Neuronal stem cell (in vitro differentiated cells): ENCODE data around the gene FAM174B.

Source experiments
- DNase-seq: peaks from one replicate; pipeline ENCODE4 v3.0.0-alpha.2; 2013; ENCODE audit warnings: low spot score
- H2AFZ ChIP-seq: one replicate; pipeline ENCODE4 v1.6.1; 2013; ENCODE audit warnings: mild to moderate bottlenecking, low read length, inconsistent platforms
- H2AK5ac ChIP-seq: 2 replicates; pipeline ENCODE4 v1.6.1; 2013; ENCODE audit warnings: low read depth, mild to moderate bottlenecking, inconsistent platforms, low read length, moderate library complexity, mixed read lengths
- H2BK120ac ChIP-seq: 2 replicates; pipeline ENCODE4 v1.6.1; 2013; ENCODE audit warnings: low read depth, mild to moderate bottlenecking, inconsistent platforms, low read length, moderate library complexity, mixed read lengths
- H2BK12ac ChIP-seq: one replicate; pipeline ENCODE4 v1.6.1; 2013; ENCODE audit warnings: low read length, inconsistent platforms
- H2BK15ac ChIP-seq: 2 replicates; pipeline ENCODE4 v1.6.1; 2013; ENCODE audit warnings: mild to moderate bottlenecking, low read length, inconsistent platforms, mixed read lengths
- H2BK5ac ChIP-seq: one replicate; pipeline ENCODE4 v1.6.1; 2013; ENCODE audit warnings: inconsistent platforms, mild to moderate bottlenecking, low read length, moderate library complexity
- H3K14ac ChIP-seq: one replicate; pipeline ENCODE4 v1.6.1; 2013; ENCODE audit warnings: low read length, inconsistent platforms
- H3K18ac ChIP-seq: 2 replicates; pipeline ENCODE4 v1.6.1; 2013; ENCODE audit warnings: low read length, inconsistent platforms
- H3K23ac ChIP-seq: 2 replicates; pipeline ENCODE4 v1.6.1; 2013; ENCODE audit warnings: low read depth, mild to moderate bottlenecking, mixed read lengths, low read length, inconsistent platforms; ENCODE audit not compliant: poor library complexity
- H3K27ac ChIP-seq: replicated peaks from 3 replicates; pipeline ENCODE4 v1.5.1; 2013; ENCODE audit warnings: low read length, inconsistent platforms
- H3K27me3 ChIP-seq, 3 experiments: 2 replicates each; pipeline ENCODE4 v1.6.1; 2013; ENCODE audit warnings: low read length in 3 of 3, mild to moderate bottlenecking in 2 of 3, inconsistent platforms in 1 of 3, low read depth in 1 of 3, mixed read lengths in 1 of 3, moderate library complexity in 1 of 3; ENCODE audit not compliant: control insufficient read depth in 3 of 3, insufficient read depth in 3 of 3
- H3K36me3 ChIP-seq, 2 donors: replicated peaks in 1 of 2; 2 replicates each; pipeline ENCODE4 v1.6.1; 2013; ENCODE audit warnings: low read length in 2 of 2; ENCODE audit not compliant: control insufficient read depth in 2 of 2, insufficient read depth in 2 of 2
- H3K4ac ChIP-seq: 2 replicates; pipeline ENCODE4 v1.6.1; 2013; ENCODE audit warnings: inconsistent platforms, mild to moderate bottlenecking, low read length, moderate library complexity
- H3K4me1 ChIP-seq, 2 donors: 1 replicate in 1 of 2; 2 replicates in 1 of 2; pipeline ENCODE4 v1.6.1; 2013; ENCODE audit warnings: low read length in 2 of 2, low read depth in 1 of 2; ENCODE audit not compliant: control insufficient read depth in 2 of 2, insufficient read depth in 1 of 2
- H3K4me2 ChIP-seq: one replicate; pipeline ENCODE4 v1.6.1; 2013; ENCODE audit warnings: mild to moderate bottlenecking, low read length, inconsistent platforms; ENCODE audit not compliant: insufficient read depth, poor library complexity, severe bottlenecking
- H3K4me3 ChIP-seq, 2 donors: 2 replicates each; pipeline ENCODE4 v1.5.1; 2013; ENCODE audit warnings: low read length in 2 of 2, mild to moderate bottlenecking in 2 of 2, inconsistent platforms in 1 of 2, moderate library complexity in 1 of 2
- H3K79me1 ChIP-seq: one replicate; pipeline ENCODE4 v1.6.1; 2013; ENCODE audit warnings: low read depth, mild to moderate bottlenecking, inconsistent platforms, low read length, moderate library complexity
- H3K9ac ChIP-seq: one replicate; pipeline ENCODE4 v1.6.1; 2013; ENCODE audit warnings: mild to moderate bottlenecking, low read depth, low read length, inconsistent platforms; ENCODE audit not compliant: poor library complexity
- H3K9me3 ChIP-seq, 2 donors: replicated peaks in 1 of 2; 2 replicates each; pipeline versions ENCODE3 to v1.6.1; 2013; ENCODE audit warnings: low read length in 2 of 2, mild to moderate bottlenecking in 2 of 2, inconsistent platforms in 1 of 2, low read depth in 1 of 2, mixed read lengths in 1 of 2, moderate library complexity in 1 of 2; ENCODE audit not compliant: control insufficient read depth in 2 of 2, insufficient read depth in 1 of 2
- H4K8ac ChIP-seq: one replicate; pipeline ENCODE4 v1.6.1; 2013; ENCODE audit warnings: low read depth, mild to moderate bottlenecking, inconsistent platforms, low read length, moderate library complexity
- H4K91ac ChIP-seq: one replicate; pipeline ENCODE4 v1.6.1; 2013; ENCODE audit warnings: low read length, low read depth, mild to moderate bottlenecking, inconsistent platforms; ENCODE audit not compliant: poor library complexity
- WGBS, 2 donors: extraction: QIAGEN DNeasy Blood & Tissue Kit; methylation state at CpG; one replicate each; pipeline ENCODE4 v1.1.7; 2013; ENCODE audit warnings: missing lambda C conversion rate in 2 of 2, mixed read lengths in 1 of 2; ENCODE audit not compliant: insufficient read length in 2 of 2, insufficient replicate concordance in 1 of 2; ENCODE audit errors: extremely low coverage in 2 of 2; 5-methylcytosine and 5-hydroxymethylcytosine counted together

FAM174B gene

GRCh38 chr15:92681141-92681631, 25.6 kb upstream of the FAM174B start:
- Histone ChIP-seq H3K4me2 (no peak overlapping the region), H2BK5ac (no peak overlapping the region), H2AK5ac (no peak overlapping the region), H3K14ac (no peak overlapping the region), H3K4me1 (no peaks in the 10 kb centered on the region), H2BK12ac (no peak overlapping the region), H3K4me3 (no peak overlapping the region), H2BK15ac (no peak overlapping the region), H4K8ac (no peak overlapping the region), H3K27ac (no peak overlapping the region), H2BK120ac (no peak overlapping the region), H3K36me3 (no peaks in the 10 kb centered on the region), H3K79me1 (no peaks in the 10 kb centered on the region), H3K4ac (no peak overlapping the region), H3K9ac (no peak overlapping the region), H4K91ac (no peak overlapping the region), H3K18ac (no peak overlapping the region), H3K27me3 (no peaks in the 10 kb centered on the region), H3K9me3 (no peaks in the 10 kb centered on the region), H3K23ac (no peak overlapping the region), H2AFZ (no peak overlapping the region)
- DNase-seq: no peak
- no CpG with 5 or more reads among the region's 3 CpGs for WGBS, 2 donors

GRCh38 chr15:92677999-92678398, 22.4 kb upstream of the FAM174B start:
- H3K9me3 ChIP-seq: no peaks in the 10 kb centered on the region
- H2AK5ac ChIP-seq: no peak overlapping the region
- no peak overlapping the region for H3K4me3 ChIP-seq
- no peaks in the 10 kb centered on the region for H3K27me3 ChIP-seq
- no peak overlapping the region for H2BK12ac ChIP-seq
- no peak overlapping the region for H3K23ac ChIP-seq
- H3K36me3 ChIP-seq: no peaks in the 10 kb centered on the region
- no peak overlapping the region for H4K91ac ChIP-seq
- no peak overlapping the region for H4K8ac ChIP-seq
- H2BK120ac ChIP-seq: no peak overlapping the region
- H3K27ac ChIP-seq: no peak overlapping the region
- H3K4me1 ChIP-seq: peaks cover 0 to 2% of the 10 kb centered on the region in 2 donors
- no peak overlapping the region for H2AFZ ChIP-seq
- H3K4me2 ChIP-seq: no peak overlapping the region
- H2BK5ac ChIP-seq: no peak overlapping the region
- no peaks in the 10 kb centered on the region for H3K79me1 ChIP-seq
- no peak overlapping the region for H3K14ac ChIP-seq
- H2BK15ac ChIP-seq: no peak overlapping the region
- no peak overlapping the region for H3K9ac ChIP-seq
- no CpG with 5 or more reads among the region's 4 CpGs for WGBS, 2 donors
- H3K18ac ChIP-seq: no peak overlapping the region
- H3K4ac ChIP-seq: no peak overlapping the region
- DNase-seq: no peak

GRCh38 chr15:92676561-92676960, 21.0 kb upstream of the FAM174B start:
- H3K4me2 ChIP-seq: no peak overlapping the region
- WGBS, 2 donors: no CpG with 5 or more reads among the region's 2 CpGs

GRCh38 chr15:92675485-92675884, 19.9 kb upstream of the FAM174B start:
- no peaks in the 10 kb centered on the region for H3K79me1 ChIP-seq
- no peak overlapping the region for H3K4me2 ChIP-seq
- H2AFZ ChIP-seq: no peak overlapping the region
- no peak overlapping the region for H3K18ac ChIP-seq
- H3K27ac ChIP-seq: no peak overlapping the region
- no peak overlapping the region for H3K9ac ChIP-seq
- H4K91ac ChIP-seq: no peak overlapping the region
- H3K14ac ChIP-seq: no peak overlapping the region
- no peaks in the 10 kb centered on the region for H3K9me3 ChIP-seq
- H3K23ac ChIP-seq: no peak overlapping the region
- no peak overlapping the region for H2BK5ac ChIP-seq
- no CpG with 5 or more reads among the region's 4 CpGs for WGBS, 2 donors
- no peaks in the 10 kb centered on the region for H3K27me3 ChIP-seq
- no peak for DNase-seq
- H4K8ac ChIP-seq: no peak overlapping the region
- peaks cover 0 to 4% of the 10 kb centered on the region in 2 donors for H3K4me1 ChIP-seq
- no peak overlapping the region for H2BK15ac ChIP-seq
- H2AK5ac ChIP-seq: no peak overlapping the region
- no peak overlapping the region for H3K4ac ChIP-seq
- H2BK120ac ChIP-seq: no peak overlapping the region
- no peak overlapping the region for H2BK12ac ChIP-seq
- H3K4me3 ChIP-seq: no peak overlapping the region
- H3K36me3 ChIP-seq: no peaks in the 10 kb centered on the region

More at GRCh38 chr15:92676561-92676960, 21.0 kb upstream of the FAM174B start:
- no peak overlapping the region for H2BK5ac ChIP-seq
- H3K9ac ChIP-seq: no peak overlapping the region
- no peak overlapping the region for H2BK120ac ChIP-seq
- no peak overlapping the region for H3K23ac ChIP-seq
- no peak overlapping the region for H3K27ac ChIP-seq
- H3K18ac ChIP-seq: no peak overlapping the region
- no peak overlapping the region for H4K8ac ChIP-seq
- H2BK15ac ChIP-seq: no peak overlapping the region
- no peak overlapping the region for H3K4ac ChIP-seq
- no peak overlapping the region for H3K14ac ChIP-seq
- no peaks in the 10 kb centered on the region for H3K9me3 ChIP-seq
- DNase-seq: no peak
- peaks cover 0 to 4% of the 10 kb centered on the region in 2 donors for H3K4me1 ChIP-seq
- H3K27me3 ChIP-seq: no peaks in the 10 kb centered on the region
- H2BK12ac ChIP-seq: no peak overlapping the region
- no peak overlapping the region for H2AFZ ChIP-seq
- no peaks in the 10 kb centered on the region for H3K79me1 ChIP-seq
- H4K91ac ChIP-seq: no peak overlapping the region
- no peak overlapping the region for H2AK5ac ChIP-seq
- H3K36me3 ChIP-seq: no peaks in the 10 kb centered on the region
- no peak overlapping the region for H3K4me3 ChIP-seq
